ENCODE results near the gene SLC8A1. TPM values are rescaled to one million over a fixed set of nuclear protein-coding genes. Genes with fewer than 3 reads are reported as not detected.

SLC8A1 gene
- total RNA-seq, 1 experiment from 2014 or later, result not detected

GRCh38 chr2:40369267-40370006 lies 82.5 kb downstream of the SLC8A1 start:
- no peaks in the 10 kb centered on the region for H4K20me1 ChIP-seq (ENCODE audit: insufficient read depth, low read depth, low read length)
- H3K27ac ChIP-seq (ENCODE audit: low read length), result no peak overlapping the region
- no peak overlapping the region for H2AFZ ChIP-seq (ENCODE audit: low read length)
- H3K4me1 ChIP-seq (ENCODE audit: low read length), result no peaks in the 10 kb centered on the region
- no peak overlapping the region for H3K4me2 ChIP-seq (ENCODE audit: low read depth, low read length, poor library complexity, severe bottlenecking)
- no peaks in the 10 kb centered on the region for H3K9me2 ChIP-seq (replicated peaks; ENCODE audit: insufficient read depth, low read length)
- H3K36me3 ChIP-seq (ENCODE audit: insufficient read depth, low read length), result no peaks in the 10 kb centered on the region
- H3K4me3 ChIP-seq (ENCODE audit: low read length), result no peak overlapping the region
- no peaks in the 10 kb centered on the region for H3K9me3 ChIP-seq (ENCODE audit: low read length)
- no peaks in the 10 kb centered on the region for H3K79me2 ChIP-seq (ENCODE audit: low read length)
- H3K27me3 ChIP-seq (ENCODE audit: low read length), result 0 out of 2 replicates have a peak, but pooled peaks cover 2% of the 10 kb centered on the region
- no peak overlapping the region for H3K9ac ChIP-seq (ENCODE audit: low read length)
- no peak for DNase-seq

GRCh38 chr2:40367652-40368051 lies 84.2 kb downstream of the SLC8A1 start:
- H3K27me3 ChIP-seq (ENCODE audit: low read length), result no peaks in the 10 kb centered on the region
- DNase-seq, result no peak
- no peaks in the 10 kb centered on the region for H3K79me2 ChIP-seq (ENCODE audit: low read length)
- H3K27ac ChIP-seq (ENCODE audit: low read length), result no peak overlapping the region
- no peaks in the 10 kb centered on the region for H3K9me2 ChIP-seq (replicated peaks; ENCODE audit: insufficient read depth, low read length)
- H4K20me1 ChIP-seq (ENCODE audit: insufficient read depth, low read depth, low read length), result no peaks in the 10 kb centered on the region
- no peak overlapping the region for H2AFZ ChIP-seq (ENCODE audit: low read length)
- H3K4me1 ChIP-seq (ENCODE audit: low read length), result no peaks in the 10 kb centered on the region; the same call in 1 of the 2 replicates
- no peak overlapping the region for H3K9ac ChIP-seq (ENCODE audit: low read length)
- H3K4me2 ChIP-seq (ENCODE audit: low read depth, low read length, poor library complexity, severe bottlenecking), result no peak overlapping the region
- no peaks in the 10 kb centered on the region for H3K9me3 ChIP-seq (ENCODE audit: low read length)
- H3K36me3 ChIP-seq (ENCODE audit: insufficient read depth, low read length), result no peaks in the 10 kb centered on the region
- H3K4me3 ChIP-seq (ENCODE audit: low read length), result no peak overlapping the region

GRCh38 chr2:40367032-40367431 lies 84.9 kb downstream of the SLC8A1 start:
- no peak overlapping the region for H3K27ac ChIP-seq (ENCODE audit: low read length)
- H3K4me2 ChIP-seq (ENCODE audit: low read depth, low read length, poor library complexity, severe bottlenecking), result no peak overlapping the region
- H3K9me3 ChIP-seq (ENCODE audit: low read length), result no peaks in the 10 kb centered on the region
- DNase-seq, result no peak
- no peak overlapping the region for H3K9ac ChIP-seq (ENCODE audit: low read length)
- H3K4me1 ChIP-seq (ENCODE audit: low read length), result no peaks in the 10 kb centered on the region; the same call in 1 of the 2 replicates
- no peaks in the 10 kb centered on the region for H4K20me1 ChIP-seq (ENCODE audit: insufficient read depth, low read depth, low read length)
- no peaks in the 10 kb centered on the region for H3K27me3 ChIP-seq (ENCODE audit: low read length)
- H3K36me3 ChIP-seq (ENCODE audit: insufficient read depth, low read length), result no peaks in the 10 kb centered on the region
- no peak overlapping the region for H3K4me3 ChIP-seq (ENCODE audit: low read length)
- no peak overlapping the region for H2AFZ ChIP-seq (ENCODE audit: low read length)
- H3K79me2 ChIP-seq (ENCODE audit: low read length), result no peaks in the 10 kb centered on the region
- H3K9me2 ChIP-seq (replicated peaks; ENCODE audit: insufficient read depth, low read length), result no peaks in the 10 kb centered on the region

- no peaks in the 10 kb centered on the region for H3K27me3 ChIP-seq (ENCODE audit: low read length)
- H3K9me2 ChIP-seq (replicated peaks; ENCODE audit: insufficient read depth, low read length), result no peaks in the 10 kb centered on the region
- H3K4me3 ChIP-seq (ENCODE audit: low read length), result no peak overlapping the region
- no peaks in the 10 kb centered on the region for H3K79me2 ChIP-seq (ENCODE audit: low read length)
- H4K20me1 ChIP-seq (ENCODE audit: insufficient read depth, low read depth, low read length), result no peaks in the 10 kb centered on the region
- no peaks in the 10 kb centered on the region for H3K9me3 ChIP-seq (ENCODE audit: low read length)
- H2AFZ ChIP-seq (ENCODE audit: low read length), result no peak overlapping the region
- no peak overlapping the region for H3K27ac ChIP-seq (ENCODE audit: low read length)
- H3K4me2 ChIP-seq (ENCODE audit: low read depth, low read length, poor library complexity, severe bottlenecking), result no peak overlapping the region
- H3K4me1 ChIP-seq (ENCODE audit: low read length), result no peaks in the 10 kb centered on the region; the same call in 1 of the 2 replicates
- no peak for DNase-seq
- no peak overlapping the region for H3K9ac ChIP-seq (ENCODE audit: low read length)
- no peaks in the 10 kb centered on the region for H3K36me3 ChIP-seq (ENCODE audit: insufficient read depth, low read length)
Observed at GRCh38 chr2:40364151-40364874, 87.6 kb downstream of the SLC8A1 start.

GRCh38 chr2:40363631-40364030 lies 88.3 kb downstream of the SLC8A1 start:
- H3K36me3 ChIP-seq (ENCODE audit: insufficient read depth, low read length), result no peaks in the 10 kb centered on the region
- H3K4me2 ChIP-seq (ENCODE audit: low read depth, low read length, poor library complexity, severe bottlenecking), result no peak overlapping the region
- no peak overlapping the region for H3K27ac ChIP-seq (ENCODE audit: low read length)
- H3K79me2 ChIP-seq (ENCODE audit: low read length), result no peaks in the 10 kb centered on the region
- no peak for DNase-seq
- H3K9me3 ChIP-seq (ENCODE audit: low read length), result no peaks in the 10 kb centered on the region
- no peaks in the 10 kb centered on the region for H3K9me2 ChIP-seq (replicated peaks; ENCODE audit: insufficient read depth, low read length)
- no peak overlapping the region for H3K4me3 ChIP-seq (ENCODE audit: low read length)
- H3K9ac ChIP-seq (ENCODE audit: low read length), result no peak overlapping the region
- no peak overlapping the region for H2AFZ ChIP-seq (ENCODE audit: low read length)
- no peaks in the 10 kb centered on the region for H3K27me3 ChIP-seq (ENCODE audit: low read length)
- no peaks in the 10 kb centered on the region; the same call in 1 of the 2 replicates for H3K4me1 ChIP-seq (ENCODE audit: low read length)
- no peaks in the 10 kb centered on the region for H4K20me1 ChIP-seq (ENCODE audit: insufficient read depth, low read depth, low read length)

GRCh38 chr2:40363231-40363630 lies 88.7 kb downstream of the SLC8A1 start:
- no peak overlapping the region for H3K4me3 ChIP-seq (ENCODE audit: low read length)
- no peak overlapping the region for H3K9ac ChIP-seq (ENCODE audit: low read length)
- DNase-seq, result no peak
- no peaks in the 10 kb centered on the region for H3K9me2 ChIP-seq (replicated peaks; ENCODE audit: insufficient read depth, low read length)
- H3K79me2 ChIP-seq (ENCODE audit: low read length), result no peaks in the 10 kb centered on the region
- no peaks in the 10 kb centered on the region for H4K20me1 ChIP-seq (ENCODE audit: insufficient read depth, low read depth, low read length)
- no peaks in the 10 kb centered on the region; the same call in 1 of the 2 replicates for H3K4me1 ChIP-seq (ENCODE audit: low read length)
- H3K4me2 ChIP-seq (ENCODE audit: low read depth, low read length, poor library complexity, severe bottlenecking), result no peak overlapping the region
- no peak overlapping the region for H2AFZ ChIP-seq (ENCODE audit: low read length)
- no peaks in the 10 kb centered on the region for H3K27me3 ChIP-seq (ENCODE audit: low read length)
- no peaks in the 10 kb centered on the region for H3K36me3 ChIP-seq (ENCODE audit: insufficient read depth, low read length)
- H3K27ac ChIP-seq (ENCODE audit: low read length), result no peak overlapping the region
- no peaks in the 10 kb centered on the region for H3K9me3 ChIP-seq (ENCODE audit: low read length)

- Histone ChIP-seq H3K4me2 (ENCODE audit: low read depth, low read length, poor library complexity, severe bottlenecking) (no peak overlapping the region), H3K4me1 (ENCODE audit: low read length) (no peaks in the 10 kb centered on the region; the same call in 1 of the 2 replicates), H3K27ac (ENCODE audit: low read length) (no peak overlapping the region), H3K9me2 (replicated peaks; ENCODE audit: insufficient read depth, low read length) (no peaks in the 10 kb centered on the region), H3K4me3 (ENCODE audit: low read length) (no peak overlapping the region), H3K9ac (ENCODE audit: low read length) (no peak overlapping the region), H2AFZ (ENCODE audit: low read length) (no peak overlapping the region), H3K9me3 (ENCODE audit: low read length) (no peaks in the 10 kb centered on the region), H3K36me3 (ENCODE audit: insufficient read depth, low read length) (no peaks in the 10 kb centered on the region), H4K20me1 (ENCODE audit: insufficient read depth, low read depth, low read length) (no peaks in the 10 kb centered on the region), H3K79me2 (ENCODE audit: low read length) (no peaks in the 10 kb centered on the region), H3K27me3 (ENCODE audit: low read length) (no peaks in the 10 kb centered on the region)
- DNase-seq, result no peak
Observed at GRCh38 chr2:40361478-40361877, 90.4 kb downstream of the SLC8A1 start.

GRCh38 chr2:40360652-40361051 lies 91.2 kb downstream of the SLC8A1 start:
- Histone ChIP-seq H3K9ac (ENCODE audit: low read length) (no peak overlapping the region), H3K4me3 (ENCODE audit: low read length) (no peak overlapping the region), H3K4me1 (ENCODE audit: low read length) (no peaks in the 10 kb centered on the region; the same call in 1 of the 2 replicates), H3K9me2 (replicated peaks; ENCODE audit: insufficient read depth, low read length) (no peaks in the 10 kb centered on the region), H2AFZ (ENCODE audit: low read length) (no peak overlapping the region), H3K27me3 (ENCODE audit: low read length) (no peaks in the 10 kb centered on the region), H4K20me1 (ENCODE audit: insufficient read depth, low read depth, low read length) (no peaks in the 10 kb centered on the region), H3K36me3 (ENCODE audit: insufficient read depth, low read length) (no peaks in the 10 kb centered on the region), H3K79me2 (ENCODE audit: low read length) (no peaks in the 10 kb centered on the region), H3K27ac (ENCODE audit: low read length) (no peak overlapping the region), H3K4me2 (ENCODE audit: low read depth, low read length, poor library complexity, severe bottlenecking) (no peak overlapping the region), H3K9me3 (ENCODE audit: low read length) (no peaks in the 10 kb centered on the region)
- no peak for DNase-seq
